HEK293T (cell line): ENCODE results near the gene CDH13.

Experiments used
- BHLHE40 ChIP-seq: fragments of 450-650 bp; IDR thresholded peaks from 2 replicates; pipeline ENCODE4 v1.6.1; 2016; ENCODE audit warnings: mild to moderate bottlenecking, moderate library complexity, borderline replicate concordance
- ELF4 ChIP-seq: fragments of 450-650 bp; IDR thresholded peaks from 2 replicates; pipeline ENCODE4 v1.6.1; 2017; ENCODE audit warnings: antibody characterized with exemption
- FOXA1 ChIP-seq: fragments of 450-650 bp; IDR thresholded peaks from 2 replicates; pipeline ENCODE4 v1.6.1; 2016; ENCODE audit warnings: mild to moderate bottlenecking
- FOXK2 ChIP-seq: fragments of 450-650 bp; IDR thresholded peaks from 2 replicates; pipeline ENCODE4 v1.6.1; 2016; ENCODE audit warnings: mild to moderate bottlenecking
- FOXM1 ChIP-seq: fragments of 450-650 bp; IDR thresholded peaks from 2 replicates; pipeline ENCODE4 v1.6.1; 2017; ENCODE audit warnings: mild to moderate bottlenecking, borderline replicate concordance
- L3MBTL2 ChIP-seq: fragments of 450-650 bp; conservative IDR thresholded peaks from 2 replicates; pipeline ENCODE4 v1.6.1; 2016; ENCODE audit warnings: mild to moderate bottlenecking

- TF ChIP-seq L3MBTL2, result no peak
- no peak for TF ChIP-seq FOXK2
- no peak for TF ChIP-seq FOXM1
- TF ChIP-seq BHLHE40, result no peak
- TF ChIP-seq FOXA1, result no peak
- no peak for TF ChIP-seq ELF4
Observed at GRCh38 chr16:83830091-83830768, 1203.5 kb downstream of the CDH13 start.
